Endothelial cell of umbilical vein (primary cell): Measurements from ENCODE around the gene PAM16.

Experiments
- MYC ChIP-seq: IDR thresholded peaks from one replicate; pipeline ENCODE4 v1.6.1; 2011; ENCODE audit warnings: mild to moderate bottlenecking, low read depth, low read length
- POLR2A ChIP-seq: IDR thresholded peaks from 2 replicates; pipeline ENCODE4 v1.6.1; 2012; ENCODE audit warnings: low read depth, mild to moderate bottlenecking, control low read depth, low read length
- POLR2AphosphoS5 ChIP-seq: IDR thresholded peaks from 2 replicates; pipeline ENCODE4 v1.6.1; 2012; ENCODE audit warnings: low read depth, mild to moderate bottlenecking, control low read depth, low read length, moderate library complexity; ENCODE audit not compliant: insufficient read depth
- TF ChIP-seq, protein P1 (sequence below), 2 donors: IDR thresholded peaks; 1 replicate in 1 of 2; 2 replicates in 1 of 2; pipeline ENCODE4 v1.5.1; 2011; ENCODE audit warnings: low read length in 2 of 2, mild to moderate bottlenecking in 2 of 2, moderate library complexity in 2 of 2, control low read depth in 1 of 2, inconsistent platforms in 1 of 2, low read depth in 1 of 2; ENCODE audit not compliant: insufficient read depth in 1 of 2; ENCODE audit errors: extremely low read depth in 1 of 2

DNA sequence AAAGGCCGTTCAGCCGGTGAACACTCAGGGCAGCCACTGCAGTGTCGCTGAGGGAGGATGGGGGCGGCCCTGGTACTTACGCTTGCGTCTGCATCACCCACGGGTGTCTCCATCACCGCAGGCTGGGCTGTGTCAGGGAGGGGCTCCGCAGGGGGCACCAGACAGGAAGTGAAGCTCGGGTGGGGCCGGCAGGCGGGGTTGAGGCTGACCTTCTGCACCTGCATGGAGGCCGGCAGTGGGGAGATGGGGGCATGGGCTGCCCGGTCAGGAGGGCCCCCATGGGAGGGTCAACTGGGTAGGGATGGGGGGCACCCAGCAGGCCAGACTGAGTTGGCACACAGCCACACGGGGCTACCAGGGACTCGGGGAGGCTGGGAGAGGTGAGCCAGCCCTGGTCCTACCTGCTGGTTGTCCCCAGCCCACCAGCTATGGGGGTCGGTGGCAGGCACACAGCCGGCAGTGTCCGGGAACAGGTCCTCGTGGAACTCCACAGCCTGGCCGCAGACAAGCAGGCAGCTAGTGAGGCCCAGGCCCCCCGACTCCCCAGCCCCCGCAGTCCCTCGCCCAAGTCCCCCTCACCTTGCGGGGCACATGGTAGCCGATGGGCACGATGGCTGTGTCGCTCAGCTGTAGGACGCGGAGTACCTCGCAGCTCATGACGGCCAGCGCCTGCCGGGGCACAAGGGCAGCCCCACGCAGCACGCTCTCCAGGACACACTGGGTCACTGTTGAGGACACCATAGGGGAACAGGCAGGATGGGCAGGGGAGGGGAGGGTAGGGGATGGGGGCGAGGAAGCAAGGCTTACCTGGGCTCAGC is 13.3 kb upstream of the PAM16 start:
- TF ChIP-seq, protein P1, sequence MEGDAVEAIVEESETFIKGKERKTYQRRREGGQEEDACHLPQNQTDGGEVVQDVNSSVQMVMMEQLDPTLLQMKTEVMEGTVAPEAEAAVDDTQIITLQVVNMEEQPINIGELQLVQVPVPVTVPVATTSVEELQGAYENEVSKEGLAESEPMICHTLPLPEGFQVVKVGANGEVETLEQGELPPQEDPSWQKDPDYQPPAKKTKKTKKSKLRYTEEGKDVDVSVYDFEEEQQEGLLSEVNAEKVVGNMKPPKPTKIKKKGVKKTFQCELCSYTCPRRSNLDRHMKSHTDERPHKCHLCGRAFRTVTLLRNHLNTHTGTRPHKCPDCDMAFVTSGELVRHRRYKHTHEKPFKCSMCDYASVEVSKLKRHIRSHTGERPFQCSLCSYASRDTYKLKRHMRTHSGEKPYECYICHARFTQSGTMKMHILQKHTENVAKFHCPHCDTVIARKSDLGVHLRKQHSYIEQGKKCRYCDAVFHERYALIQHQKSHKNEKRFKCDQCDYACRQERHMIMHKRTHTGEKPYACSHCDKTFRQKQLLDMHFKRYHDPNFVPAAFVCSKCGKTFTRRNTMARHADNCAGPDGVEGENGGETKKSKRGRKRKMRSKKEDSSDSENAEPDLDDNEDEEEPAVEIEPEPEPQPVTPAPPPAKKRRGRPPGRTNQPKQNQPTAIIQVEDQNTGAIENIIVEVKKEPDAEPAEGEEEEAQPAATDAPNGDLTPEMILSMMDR (IDR thresholded peaks at IDR 0.05; ENCODE audit: extremely low read depth in 1 of 2, insufficient read depth in 1 of 2, low read depth in 1 of 2, low read length in 2 of 2), result no peak
- TF ChIP-seq POLR2A (no peak), POLR2AphosphoS5 (no peak), MYC (no peak)
